Hepatocyte (in vitro differentiated cells): Measurements from ENCODE around the gene MYLK3. TPM values are rescaled to one million over a fixed set of nuclear protein-coding genes. Genes with fewer than 3 reads are reported as not detected.

ENCODE experiments used
- DNase-seq: peaks from one replicate; pipeline ENCODE4 v3.0.0-alpha.2; 2016; ENCODE audit warnings: low spot score
- H2AFZ ChIP-seq: fragments of 200-600 bp; sonication (generic); 2 replicates; pipeline ENCODE4 v1.6.0; 2016; ENCODE audit warnings: antibody characterized with exemption, mild to moderate bottlenecking
- H3K27ac ChIP-seq: fragments of 200-600 bp; sonication (generic); 2 replicates; pipeline ENCODE4 v1.5.1; 2016; ENCODE audit warnings: mild to moderate bottlenecking
- H3K27me3 ChIP-seq: fragments of 200-600 bp; sonication (generic); 2 replicates; pipeline ENCODE4 v1.6.1; 2016
- H3K36me3 ChIP-seq: fragments of 200-600 bp; sonication (generic); replicated peaks from 2 replicates; pipeline ENCODE4 v1.5.1; 2016; ENCODE audit warnings: low read depth; ENCODE audit not compliant: insufficient read depth
- H3K4me1 ChIP-seq: fragments of 200-600 bp; sonication (generic); 2 replicates; pipeline ENCODE4 v1.5.1; 2016; ENCODE audit warnings: mild to moderate bottlenecking, moderate library complexity; ENCODE audit not compliant: insufficient read depth
- H3K4me2 ChIP-seq: fragments of 200-600 bp; sonication (generic); 2 replicates; pipeline ENCODE4 v1.6.0; 2016
- H3K4me3 ChIP-seq: fragments of 200-600 bp; sonication (generic); 2 replicates; pipeline ENCODE4 v1.5.1; 2016; ENCODE audit warnings: mild to moderate bottlenecking
- H3K79me2 ChIP-seq: fragments of 200-600 bp; sonication (generic); 2 replicates; pipeline ENCODE4 v1.6.0; 2017; ENCODE audit warnings: mild to moderate bottlenecking
- H3K9me2 ChIP-seq: fragments of 200-600 bp; sonication (generic); replicated peaks from 2 replicates; pipeline ENCODE4 v1.6.0; 2017; ENCODE audit warnings: mild to moderate bottlenecking; ENCODE audit not compliant: insufficient read depth
- H3K9me3 ChIP-seq: fragments of 200-600 bp; sonication (generic); 2 replicates; pipeline ENCODE4 v1.5.1; 2016; ENCODE audit warnings: low read depth, mild to moderate bottlenecking
- H4K20me1 ChIP-seq: fragments of 200-600 bp; sonication (generic); 2 replicates; pipeline ENCODE4 v1.6.0; 2016; ENCODE audit warnings: mild to moderate bottlenecking; ENCODE audit not compliant: insufficient read depth, poor library complexity, severe bottlenecking
- CTCF ChIP-seq: fragments of 200-600 bp; sonication (generic); IDR thresholded peaks from 2 replicates; pipeline ENCODE4 v1.5.1; 2016; ENCODE audit warnings: antibody characterized with exemption, mild to moderate bottlenecking; ENCODE audit not compliant: poor library complexity
- EZH2 ChIP-seq: fragments of 200-600 bp; sonication (generic); IDR thresholded peaks from 2 replicates; pipeline ENCODE4 v1.6.1; 2016; ENCODE audit warnings: antibody characterized with exemption, mild to moderate bottlenecking, borderline replicate concordance
- EZH2phosphoT487 ChIP-seq: fragments of 200-600 bp; sonication (generic); IDR thresholded peaks from one replicate; pipeline ENCODE4 v1.6.1; 2018; ENCODE audit warnings: antibody characterized with exemption, mild to moderate bottlenecking, low read depth, moderate library complexity; ENCODE audit not compliant: unreplicated experiment, severe bottlenecking
- WGBS: methylation state at CpG from one replicate; pipeline ENCODE4 v1.1.6; 2016; ENCODE audit warnings: low lambda C conversion rate; ENCODE audit errors: missing lambda C conversion rate; 5-methylcytosine and 5-hydroxymethylcytosine counted together
- polyA plus RNA-seq: library from polyadenylated mRNA; unstranded; fragments of >200 nt; fragmentation: Nextera tagmentation; extraction: Ambion mirVana; gene quantifications from 2 replicates; pipeline ENCODE4 v1.2.1, GENCODE V29; 2016
- total RNA-seq: library from RNA; depleted of rRNA; stranded (reverse); fragments of >200 nt; gene quantifications from 2 replicates; pipeline ENCODE4 v1.2.3, GENCODE V29; 2014

Gene MYLK3
- total and polyA plus RNA-seq, 2 experiments from 2014 or later = 1.9 to 6.5 TPM

- 88% methylated on average over 9 of the region's 9 CpGs for WGBS
- DNase-seq = no peak
- no peaks in the 10 kb centered on the region for H3K9me2 ChIP-seq
- no peak overlapping the region for H3K4me2 ChIP-seq
- H3K4me1 ChIP-seq = no peaks in the 10 kb centered on the region
- H3K36me3 ChIP-seq = no peaks in the 10 kb centered on the region
- no peak for TF ChIP-seq EZH2
- TF ChIP-seq CTCF = no peak
- TF ChIP-seq EZH2phosphoT487 = no peak
- no peak overlapping the region for H2AFZ ChIP-seq
- H4K20me1 ChIP-seq = no peaks in the 10 kb centered on the region
- H3K27me3 ChIP-seq = no peaks in the 10 kb centered on the region
- H3K9me3 ChIP-seq = peaks cover 4% of the 10 kb centered on the region
- H3K79me2 ChIP-seq = no peaks in the 10 kb centered on the region
- H3K4me3 ChIP-seq = no peak overlapping the region
- no peak overlapping the region for H3K27ac ChIP-seq
Measured at GRCh38 chr16:46727630-46728029, 20.5 kb downstream of the MYLK3 start.

- H3K4me3 ChIP-seq = no peak overlapping the region
- WGBS = 94% methylated on average over 7 of the region's 7 CpGs
- no peaks in the 10 kb centered on the region for H3K36me3 ChIP-seq
- H3K9me2 ChIP-seq = no peaks in the 10 kb centered on the region
- no peak for DNase-seq
- H3K4me1 ChIP-seq = no peaks in the 10 kb centered on the region
- H3K27ac ChIP-seq = no peak overlapping the region
- H4K20me1 ChIP-seq = no peaks in the 10 kb centered on the region
- no peaks in the 10 kb centered on the region for H3K79me2 ChIP-seq
- no peak overlapping the region for H2AFZ ChIP-seq
- no peaks in the 10 kb centered on the region for H3K27me3 ChIP-seq
- H3K9me3 ChIP-seq = peaks cover 4% of the 10 kb centered on the region
- TF ChIP-seq CTCF (no peak), EZH2phosphoT487 (no peak), EZH2 (no peak)
- no peak overlapping the region for H3K4me2 ChIP-seq
Measured at GRCh38 chr16:46727184-46727583, 21.0 kb downstream of the MYLK3 start.

GRCh38 chr16:46721885-46722284, 26.3 kb downstream of the MYLK3 start:
- no peaks in the 10 kb centered on the region for H3K36me3 ChIP-seq
- no peak overlapping the region for H3K4me2 ChIP-seq
- H3K9me3 ChIP-seq = peaks cover 4% of the 10 kb centered on the region
- no peak for TF ChIP-seq EZH2phosphoT487
- TF ChIP-seq CTCF = no peak
- TF ChIP-seq EZH2 = no peak
- WGBS = 94% methylated on average over 4 of the region's 4 CpGs
- no peaks in the 10 kb centered on the region for H3K4me1 ChIP-seq
- H3K27ac ChIP-seq = no peak overlapping the region
- no peaks in the 10 kb centered on the region for H4K20me1 ChIP-seq
- H3K27me3 ChIP-seq = no peaks in the 10 kb centered on the region
- H3K4me3 ChIP-seq = no peak overlapping the region
- no peaks in the 10 kb centered on the region for H3K79me2 ChIP-seq
- no peaks in the 10 kb centered on the region for H3K9me2 ChIP-seq
- H2AFZ ChIP-seq = no peak overlapping the region
- DNase-seq = no peak

GRCh38 chr16:46720619-46721018, 27.5 kb downstream of the MYLK3 start:
- Histone ChIP-seq H4K20me1 (no peaks in the 10 kb centered on the region), H3K4me2 (no peak overlapping the region), H3K4me1 (no peaks in the 10 kb centered on the region), H3K79me2 (no peaks in the 10 kb centered on the region), H3K36me3 (no peaks in the 10 kb centered on the region), H3K4me3 (no peak overlapping the region), H3K9me2 (no peaks in the 10 kb centered on the region), H3K9me3 (peaks cover 4% of the 10 kb centered on the region), H3K27ac (no peak overlapping the region), H3K27me3 (no peaks in the 10 kb centered on the region), H2AFZ (no peak overlapping the region)
- no peak for TF ChIP-seq EZH2phosphoT487
- no peak for TF ChIP-seq CTCF
- TF ChIP-seq EZH2 = no peak
- no peak for DNase-seq
- WGBS = 94% methylated on average over 2 of the region's 2 CpGs
